ENCODE data around the gene LHFPL2. TPM values are rescaled to one million over a fixed set of nuclear protein-coding genes. Genes with fewer than 3 reads are reported as not detected.

LHFPL2 gene
- total and polyA plus RNA-seq, 10 donors = 4.8 to 14.6 (median 9.3) TPM

- H3K27me3 ChIP-seq (replicated peaks in 1 of 7) = no peaks in the 10 kb centered on the region
- no peaks in the 10 kb centered on the region for H3K36me3 ChIP-seq
- H3K27ac ChIP-seq = no peak overlapping the region
- peaks cover 0 to 23% (median 0%) of the 10 kb centered on the region in 6 donors for H3K4me1 ChIP-seq
- no peak for DNase-seq
- TF ChIP-seq POLR2AphosphoS5 (IDR thresholded peaks at IDR 0.05) (no peak), POLR2A (IDR thresholded peaks at IDR 0.05) (no peak)
- TF ChIP-seq, protein P1, sequence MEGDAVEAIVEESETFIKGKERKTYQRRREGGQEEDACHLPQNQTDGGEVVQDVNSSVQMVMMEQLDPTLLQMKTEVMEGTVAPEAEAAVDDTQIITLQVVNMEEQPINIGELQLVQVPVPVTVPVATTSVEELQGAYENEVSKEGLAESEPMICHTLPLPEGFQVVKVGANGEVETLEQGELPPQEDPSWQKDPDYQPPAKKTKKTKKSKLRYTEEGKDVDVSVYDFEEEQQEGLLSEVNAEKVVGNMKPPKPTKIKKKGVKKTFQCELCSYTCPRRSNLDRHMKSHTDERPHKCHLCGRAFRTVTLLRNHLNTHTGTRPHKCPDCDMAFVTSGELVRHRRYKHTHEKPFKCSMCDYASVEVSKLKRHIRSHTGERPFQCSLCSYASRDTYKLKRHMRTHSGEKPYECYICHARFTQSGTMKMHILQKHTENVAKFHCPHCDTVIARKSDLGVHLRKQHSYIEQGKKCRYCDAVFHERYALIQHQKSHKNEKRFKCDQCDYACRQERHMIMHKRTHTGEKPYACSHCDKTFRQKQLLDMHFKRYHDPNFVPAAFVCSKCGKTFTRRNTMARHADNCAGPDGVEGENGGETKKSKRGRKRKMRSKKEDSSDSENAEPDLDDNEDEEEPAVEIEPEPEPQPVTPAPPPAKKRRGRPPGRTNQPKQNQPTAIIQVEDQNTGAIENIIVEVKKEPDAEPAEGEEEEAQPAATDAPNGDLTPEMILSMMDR (IDR thresholded peaks at IDR 0.05 in 8 of 11, conservative IDR thresholded peaks at IDR 0.05 in 3 of 11) = no peak
- intact Hi-C loops (cut with DNase I; ENCODE audit: low total_unique reads) = no loop called here
- no peaks in the 10 kb centered on the region for H3K9me3 ChIP-seq
- WGBS, 5 donors = 91 to 98% (median 93%) methylated on average over 8 of the region's 8 CpGs
- H3K4me3 ChIP-seq = no peak overlapping the region
These were observed 102.1 kb downstream of the LHFPL2 start for GRCh38 chr5:78546276-78546996.

DNA sequence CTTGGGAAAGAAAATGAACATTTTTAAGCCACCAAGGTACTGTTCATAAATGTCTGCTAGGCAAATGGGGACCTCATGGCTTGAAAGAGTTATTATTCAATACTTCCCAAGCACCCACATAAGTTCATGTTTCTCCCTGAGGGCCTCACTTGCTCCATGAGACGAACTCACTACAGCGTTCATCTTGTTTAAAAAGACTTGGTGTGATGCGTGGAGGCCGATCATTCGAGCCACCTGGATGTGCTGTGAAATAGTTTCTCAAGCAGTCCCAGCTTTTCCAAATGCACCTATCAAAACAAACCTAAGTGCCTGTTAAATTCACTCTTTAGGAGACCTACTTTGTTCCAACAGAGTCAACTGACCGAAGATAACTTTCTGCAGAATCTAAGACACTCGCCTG lies 103.2 kb downstream of the LHFPL2 start:
- WGBS, 5 donors = 84 to 97% (median 91%) methylated on average over 7 of the region's 7 CpGs
- TF ChIP-seq POLR2A (IDR thresholded peaks at IDR 0.05) = no peak
- TF ChIP-seq, protein P1 (IDR thresholded peaks at IDR 0.05 in 8 of 11, conservative IDR thresholded peaks at IDR 0.05 in 3 of 11) = no peak
- TF ChIP-seq POLR2AphosphoS5 (IDR thresholded peaks at IDR 0.05) = no peak
- H3K27me3 ChIP-seq (replicated peaks in 1 of 7) = no peaks in the 10 kb centered on the region
- DNase-seq = no peak
- H3K4me1 ChIP-seq = peaks cover 0 to 33% (median 0%) of the 10 kb centered on the region in 6 donors
- intact Hi-C loops (cut with DNase I; ENCODE audit: low total_unique reads) = no loop called here
- no peaks in the 10 kb centered on the region for H3K9me3 ChIP-seq
- no peak overlapping the region for H3K27ac ChIP-seq
- no peak overlapping the region for H3K4me3 ChIP-seq
- H3K36me3 ChIP-seq = no peaks in the 10 kb centered on the region

- no peaks in the 10 kb centered on the region for H3K9me3 ChIP-seq
- no peak overlapping the region for H3K27ac ChIP-seq
- peaks cover 0 to 41% (median 0%) of the 10 kb centered on the region in 6 donors for H3K4me1 ChIP-seq
These were observed 103.9 kb downstream of the LHFPL2 start for GRCh38 chr5:78544561-78545201.

DNA sequence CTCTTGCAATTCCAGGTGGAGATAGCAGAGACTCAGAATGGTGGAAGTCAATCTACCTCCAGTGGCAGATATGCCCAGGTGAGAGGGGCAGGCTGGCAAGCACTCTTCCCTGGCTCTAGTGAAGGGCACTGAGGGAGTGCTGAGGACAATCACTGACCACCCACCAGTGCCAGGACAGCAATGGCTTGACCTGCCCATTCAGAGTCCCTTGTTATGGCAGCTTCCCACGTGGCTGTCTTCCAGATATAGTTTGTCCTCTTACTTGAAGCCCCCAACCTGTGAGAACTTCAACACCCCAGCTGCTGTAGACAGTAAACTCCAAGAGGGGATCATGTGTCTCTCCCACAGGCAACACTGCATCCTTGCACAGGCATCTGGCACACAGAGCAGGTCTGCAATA lies 104.7 kb downstream of the LHFPL2 start:
- no peaks in the 10 kb centered on the region for H3K27me3 ChIP-seq (replicated peaks in 1 of 7)
- no peaks in the 10 kb centered on the region for H3K9me3 ChIP-seq
- intact Hi-C loops (cut with DNase I; ENCODE audit: low total_unique reads) = no loop called here
- no peak overlapping the region for H3K4me3 ChIP-seq
- no peak overlapping the region for H3K27ac ChIP-seq
- no peak for DNase-seq
- H3K36me3 ChIP-seq = no peaks in the 10 kb centered on the region
- H3K4me1 ChIP-seq = peaks cover 0 to 39% (median 0%) of the 10 kb centered on the region in 6 donors
- TF ChIP-seq POLR2AphosphoS5 (IDR thresholded peaks at IDR 0.05) (no peak), POLR2A (IDR thresholded peaks at IDR 0.05) (no peak)
- TF ChIP-seq, protein P1 (IDR thresholded peaks at IDR 0.05 in 8 of 11, conservative IDR thresholded peaks at IDR 0.05 in 3 of 11) = no peak
- 43 to 80% (median 63%) methylated on average over 1 of the region's 1 CpG for WGBS, 5 donors

More at GRCh38 chr5:78544561-78545201, 103.9 kb downstream of the LHFPL2 start:
- no peak for DNase-seq
- peak in 1 of 3 donors; percentile 38 for TF ChIP-seq POLR2AphosphoS5 (IDR thresholded peaks at IDR 0.05)
- TF ChIP-seq, protein P1 (IDR thresholded peaks at IDR 0.05 in 8 of 11, conservative IDR thresholded peaks at IDR 0.05 in 3 of 11) = no peak
- Histone ChIP-seq H3K4me3 (no peak overlapping the region), H3K36me3 (no peaks in the 10 kb centered on the region), H3K27me3 (replicated peaks in 1 of 7) (no peaks in the 10 kb centered on the region)
- intact Hi-C loops (cut with DNase I; ENCODE audit: low total_unique reads) = no loop called here
- whole genome bisulfite sequencing, 5 donors = 64 to 79% (median 72%) methylated on average over 14 of the region's 14 CpGs

All from spleen (tissue), 11 donors.